ENCODE data around the gene SPON1. TPM values are rescaled to one million over a fixed set of nuclear protein-coding genes. Genes with fewer than 3 reads are reported as not detected.

SPON1 gene
- total and polyA plus RNA-seq, 4 donors: 0.72 to 4.9 (median 1.2) TPM

GRCh38 chr11:14306481-14306880 lies 344.0 kb downstream of the SPON1 start:
- Histone ChIP-seq H3K4me3 (ENCODE audit: low read depth in 1 of 3, low read length in 3 of 3) (no peak overlapping the region), H3K9me3 (ENCODE audit: control insufficient read depth in 4 of 4, low read length in 3 of 4) (no peaks in the 10 kb centered on the region), H3K4me1 (ENCODE audit: control insufficient read depth in 4 of 4, insufficient read depth in 4 of 4, low read length in 3 of 4) (peaks cover 0 to 21% (median 7%) of the 10 kb centered on the region in 4 donors), H3K27ac (ENCODE audit: low read depth in 1 of 2, low read length in 2 of 2) (no peak overlapping the region), H3K36me3 (ENCODE audit: control insufficient read depth in 4 of 4, insufficient read depth in 3 of 4, low read depth in 1 of 4, low read length in 3 of 4) (no peaks in the 10 kb centered on the region), H3K27me3 (ENCODE audit: control insufficient read depth in 4 of 4, insufficient read depth in 4 of 4, low read length in 3 of 4) (no peaks in the 10 kb centered on the region), H3K9ac (ENCODE audit: low read depth in 1 of 2, low read length in 2 of 2) (no peak overlapping the region)
- TF ChIP-seq RAD21 (IDR thresholded peaks at IDR 0.05): peak in 1 of 2 donors; percentile 30
- TF ChIP-seq, protein P1, sequence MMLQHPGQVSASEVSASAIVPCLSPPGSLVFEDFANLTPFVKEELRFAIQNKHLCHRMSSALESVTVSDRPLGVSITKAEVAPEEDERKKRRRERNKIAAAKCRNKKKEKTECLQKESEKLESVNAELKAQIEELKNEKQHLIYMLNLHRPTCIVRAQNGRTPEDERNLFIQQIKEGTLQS (IDR thresholded peaks at IDR 0.05): no peak
- no peak for DNase-seq (ENCODE audit: low spot score)
- WGBS: 100% methylated on average over 1 of the region's 1 CpG

GRCh38 chr11:14308114-14308896 lies 345.8 kb downstream of the SPON1 start:
- Histone ChIP-seq H3K27me3 (ENCODE audit: control insufficient read depth in 4 of 4, insufficient read depth in 4 of 4, low read length in 3 of 4) (no peaks in the 10 kb centered on the region), H3K4me3 (ENCODE audit: low read depth in 1 of 3, low read length in 3 of 3) (no peak overlapping the region), H3K27ac (ENCODE audit: low read depth in 1 of 2, low read length in 2 of 2) (no peak overlapping the region), H3K9ac (ENCODE audit: low read depth in 1 of 2, low read length in 2 of 2) (no peak overlapping the region), H3K9me3 (ENCODE audit: control insufficient read depth in 4 of 4, low read length in 3 of 4) (no peaks in the 10 kb centered on the region), H3K36me3 (ENCODE audit: control insufficient read depth in 4 of 4, insufficient read depth in 3 of 4, low read depth in 1 of 4, low read length in 3 of 4) (no peaks in the 10 kb centered on the region), H3K4me1 (ENCODE audit: control insufficient read depth in 4 of 4, insufficient read depth in 4 of 4, low read length in 3 of 4) (peaks cover 1 to 21% (median 7%) of the 10 kb centered on the region in 4 donors)
- WGBS: 36% methylated on average over 5 of the region's 5 CpGs
- DNase-seq (ENCODE audit: low spot score): no peak
- TF ChIP-seq HNF4A (conservative IDR thresholded peaks at IDR 0.05): no peak
- TF ChIP-seq, protein P1 (IDR thresholded peaks at IDR 0.05): no peak
- no peak for TF ChIP-seq RXRA (IDR thresholded peaks at IDR 0.05)
- TF ChIP-seq SP1 (IDR thresholded peaks at IDR 0.05): no peak
- TF ChIP-seq MAX (IDR thresholded peaks at IDR 0.05): no peak
- TF ChIP-seq FOXA1 (IDR thresholded peaks at IDR 0.05): no peak
- no peak for TF ChIP-seq JUND (IDR thresholded peaks at IDR 0.05)
- TF ChIP-seq YY1 (IDR thresholded peaks at IDR 0.05): no peak
- TF ChIP-seq FOXA2 (IDR thresholded peaks at IDR 0.05): no peak
- peak; percentile 57 to 66 for TF ChIP-seq RAD21 (IDR thresholded peaks at IDR 0.05)
- TF ChIP-seq NR2F2 (IDR thresholded peaks at IDR 0.05): no peak
- TF ChIP-seq, protein P2, sequence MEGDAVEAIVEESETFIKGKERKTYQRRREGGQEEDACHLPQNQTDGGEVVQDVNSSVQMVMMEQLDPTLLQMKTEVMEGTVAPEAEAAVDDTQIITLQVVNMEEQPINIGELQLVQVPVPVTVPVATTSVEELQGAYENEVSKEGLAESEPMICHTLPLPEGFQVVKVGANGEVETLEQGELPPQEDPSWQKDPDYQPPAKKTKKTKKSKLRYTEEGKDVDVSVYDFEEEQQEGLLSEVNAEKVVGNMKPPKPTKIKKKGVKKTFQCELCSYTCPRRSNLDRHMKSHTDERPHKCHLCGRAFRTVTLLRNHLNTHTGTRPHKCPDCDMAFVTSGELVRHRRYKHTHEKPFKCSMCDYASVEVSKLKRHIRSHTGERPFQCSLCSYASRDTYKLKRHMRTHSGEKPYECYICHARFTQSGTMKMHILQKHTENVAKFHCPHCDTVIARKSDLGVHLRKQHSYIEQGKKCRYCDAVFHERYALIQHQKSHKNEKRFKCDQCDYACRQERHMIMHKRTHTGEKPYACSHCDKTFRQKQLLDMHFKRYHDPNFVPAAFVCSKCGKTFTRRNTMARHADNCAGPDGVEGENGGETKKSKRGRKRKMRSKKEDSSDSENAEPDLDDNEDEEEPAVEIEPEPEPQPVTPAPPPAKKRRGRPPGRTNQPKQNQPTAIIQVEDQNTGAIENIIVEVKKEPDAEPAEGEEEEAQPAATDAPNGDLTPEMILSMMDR (IDR thresholded peaks at IDR 0.05; ENCODE audit: low read depth, low read length, missing input control): peak; percentile 38

- H3K9ac ChIP-seq (ENCODE audit: low read depth in 1 of 2, low read length in 2 of 2): no peak overlapping the region
- DNase-seq (ENCODE audit: low spot score): no peak
- H3K36me3 ChIP-seq (ENCODE audit: control insufficient read depth in 4 of 4, insufficient read depth in 3 of 4, low read depth in 1 of 4, low read length in 3 of 4): no peaks in the 10 kb centered on the region
- WGBS: 88% methylated on average over 1 of the region's 1 CpG
- H3K27me3 ChIP-seq (ENCODE audit: control insufficient read depth in 4 of 4, insufficient read depth in 4 of 4, low read length in 3 of 4): no peaks in the 10 kb centered on the region
- H3K27ac ChIP-seq (ENCODE audit: low read depth in 1 of 2, low read length in 2 of 2): no peak overlapping the region
- H3K4me3 ChIP-seq (ENCODE audit: low read depth in 1 of 3, low read length in 3 of 3): no peak overlapping the region
- peaks cover 1 to 21% (median 7%) of the 10 kb centered on the region in 4 donors for H3K4me1 ChIP-seq (ENCODE audit: control insufficient read depth in 4 of 4, insufficient read depth in 4 of 4, low read length in 3 of 4)
- H3K9me3 ChIP-seq (ENCODE audit: control insufficient read depth in 4 of 4, low read length in 3 of 4): no peaks in the 10 kb centered on the region
- no peak for TF ChIP-seq TAF1 (conservative IDR thresholded peaks at IDR 0.05)
- TF ChIP-seq JUND (IDR thresholded peaks at IDR 0.05): no peak
- TF ChIP-seq, protein P2 (IDR thresholded peaks at IDR 0.05; ENCODE audit: low read depth, low read length, missing input control): no peak
- TF ChIP-seq FOXA2 (IDR thresholded peaks at IDR 0.05): no peak
- no peak for TF ChIP-seq GABPA (IDR thresholded peaks at IDR 0.05 in 1 of 2, conservative IDR thresholded peaks at IDR 0.05 in 1 of 2)
- TF ChIP-seq YY1 (IDR thresholded peaks at IDR 0.05): no peak
- no peak for TF ChIP-seq EGR1 (IDR thresholded peaks at IDR 0.05; ENCODE audit: low read depth in 2 of 2)
- TF ChIP-seq RAD21 (IDR thresholded peaks at IDR 0.05): no peak
- TF ChIP-seq SP1 (IDR thresholded peaks at IDR 0.05): no peak
- no peak for TF ChIP-seq ZBTB33 (IDR thresholded peaks at IDR 0.05)
- no peak for TF ChIP-seq FOXA1 (IDR thresholded peaks at IDR 0.05)
Measured at GRCh38 chr11:14308897-14309387, 346.4 kb downstream of the SPON1 start.
